Activated gamma-delta T cell treated with Interleukin-2 at 50 U/mL for 16 hours (primary cell): ENCODE measurements around the gene TOM1L1.

Source experiments
- DNase-seq: peaks from one replicate; pipeline ENCODE4 v3.0.0-alpha.2; 2020

The TOM1L1 gene

GRCh38 chr17:54899201-54899600 is 1.5 kb upstream of the TOM1L1 start:
- DNase-seq = no peak

- no peak for DNase-seq
Observed at GRCh38 chr17:54899721-54900456, 763 bp upstream of the TOM1L1 start.

- DNase-seq = no peak
Observed at GRCh38 chr17:54901230-54901822, 674 bp downstream of the TOM1L1 start.

GRCh38 chr17:54902017-54902416 is 1.4 kb downstream of the TOM1L1 start:
- DNase-seq = no peak

GRCh38 chr17:54902611-54903010 is 2.0 kb downstream of the TOM1L1 start:
- no peak for DNase-seq

- DNase-seq = no peak
Observed at GRCh38 chr17:54903375-54903774, 2.7 kb downstream of the TOM1L1 start.

- no peak for DNase-seq
Observed at GRCh38 chr17:54906683-54907082, 6.0 kb downstream of the TOM1L1 start.

GRCh38 chr17:54907376-54907775 is 6.7 kb downstream of the TOM1L1 start:
- no peak for DNase-seq

GRCh38 chr17:54909766-54910165 is 9.1 kb downstream of the TOM1L1 start:
- DNase-seq = no peak

- no peak for DNase-seq
Observed at GRCh38 chr17:54916721-54917120, 16.1 kb downstream of the TOM1L1 start.

GRCh38 chr17:54919425-54919824 is 18.8 kb downstream of the TOM1L1 start:
- no peak for DNase-seq

GRCh38 chr17:54920819-54921218 is 20.2 kb downstream of the TOM1L1 start:
- no peak for DNase-seq

GRCh38 chr17:54924405-54924804 is 23.8 kb downstream of the TOM1L1 start:
- no peak for DNase-seq

GRCh38 chr17:54927525-54927924 is 26.9 kb downstream of the TOM1L1 start:
- no peak for DNase-seq

GRCh38 chr17:54932711-54933110 is 32.1 kb downstream of the TOM1L1 start:
- no peak for DNase-seq

GRCh38 chr17:54933921-54934320 is 33.3 kb downstream of the TOM1L1 start:
- DNase-seq = no peak

- DNase-seq = no peak
Observed at GRCh38 chr17:54935471-54935870, 34.8 kb downstream of the TOM1L1 start.

GRCh38 chr17:54937018-54937417 is 36.4 kb downstream of the TOM1L1 start:
- no peak for DNase-seq

- DNase-seq = no peak
Observed at GRCh38 chr17:54937426-54937825, 36.8 kb downstream of the TOM1L1 start.

GRCh38 chr17:54941285-54941684 is 40.6 kb downstream of the TOM1L1 start:
- no peak for DNase-seq

GRCh38 chr17:54944796-54945195 is 44.1 kb downstream of the TOM1L1 start:
- DNase-seq = no peak

GRCh38 chr17:54945231-54945630 is 44.6 kb downstream of the TOM1L1 start:
- no peak for DNase-seq

- DNase-seq = no peak
Observed at GRCh38 chr17:54945671-54946070, 45.0 kb downstream of the TOM1L1 start.

GRCh38 chr17:54947396-54947795 is 46.7 kb downstream of the TOM1L1 start:
- DNase-seq = no peak

GRCh38 chr17:54948380-54948779 is 47.7 kb downstream of the TOM1L1 start:
- no peak for DNase-seq
